ENCODE results near the gene SIGLEC12.

GRCh38 chr19:51511353-51511752 is 9.8 kb upstream of the SIGLEC12 start:
- TF ChIP-seq POLR2A (IDR thresholded peaks at IDR 0.05), result no peak
- no peak for TF ChIP-seq CTCF (IDR thresholded peaks at IDR 0.05)

All from testis (tissue), 2 donors.